ENCODE results near the gene RBM33. TPM values are rescaled to one million over a fixed set of nuclear protein-coding genes. Genes with fewer than 3 reads are reported as not detected.

Gene RBM33
- total and polyA plus RNA-seq, 10 of the 15 experiments (the other 5 are each of a cell fraction or from before 2014, with no cell fraction given), result 4.7 to 67.2 (median 24.3) TPM

DNA sequence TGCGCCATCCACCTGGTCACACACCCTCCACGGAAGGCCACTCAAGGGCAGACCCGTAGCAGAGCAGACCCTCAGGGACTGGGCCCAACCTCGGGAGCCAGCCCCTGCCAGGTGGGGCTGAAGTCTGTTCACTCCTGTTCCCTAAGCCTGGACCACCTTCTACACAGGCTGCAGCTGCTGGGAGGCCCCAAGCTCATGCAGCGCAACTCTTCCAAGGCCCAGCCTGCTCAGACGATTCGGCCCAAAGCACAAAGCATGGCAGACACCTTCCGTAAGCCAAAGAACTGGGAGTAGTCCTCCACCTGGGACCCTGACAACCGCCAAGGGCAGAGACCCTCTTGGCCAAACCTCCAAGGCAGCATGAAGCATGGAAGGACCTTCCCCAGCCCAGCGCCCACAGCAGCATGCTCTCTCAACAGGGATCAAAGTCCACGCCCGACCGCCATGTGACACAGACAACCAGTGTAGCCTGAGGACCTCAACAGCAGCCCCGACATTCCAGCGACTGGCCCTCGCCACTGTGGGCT lies 156.3 kb downstream of the RBM33 start:
- RAD21 ChIA-PET (ENCODE audit: unreplicated experiment), result no interaction called here
- FAIRE-seq, result no peak
- intact Hi-C loops (cut with micrococcal nuclease; ENCODE audit: unreplicated experiment) (no loop called here), in situ Hi-C loops (cut with MboI) (loop anchor here (25.0 kb wide), 1 partner anchor 1461 kb away; no protein-coding TSS in a partner anchor)
- BruUV-seq (replicated peaks), result no TSS peak
- Histone ChIP-seq H3K9me3 (replicated peaks; ENCODE audit: control insufficient read depth, insufficient read depth, low read length) (no peaks in the 10 kb centered on the region), H3K27me3 (replicated peaks in 1 of 2; ENCODE audit: control insufficient read depth in 2 of 2, insufficient read depth in 2 of 2, low read length in 1 of 2) (peaks cover 6 to 7% of the 10 kb centered on the region in 2 experiments), H4K20me1 (ENCODE audit: control insufficient read depth, insufficient read depth) (no peaks in the 10 kb centered on the region), H3K36me3 (ENCODE audit: control insufficient read depth in 2 of 2, insufficient read depth in 2 of 2, low read length in 1 of 2) (no peaks in the 10 kb centered on the region), H3K4me1 (ENCODE audit: control insufficient read depth, insufficient read depth, low read length) (no peaks in the 10 kb centered on the region), H3K27ac (ENCODE audit: control insufficient read depth, insufficient read depth) (no peak overlapping the region), H2AFZ (ENCODE audit: control insufficient read depth, low read depth, low read length) (no peak overlapping the region), H3K4me3 (no peak overlapping the region), H3K79me2 (ENCODE audit: control insufficient read depth, insufficient read depth, low read length) (no peaks in the 10 kb centered on the region), H3K4me2 (ENCODE audit: control insufficient read depth, insufficient read depth) (no peak overlapping the region), H3K9ac (ENCODE audit: control insufficient read depth, insufficient read depth, low read length) (no peak overlapping the region)
- no peak for ATAC-seq
- TF ChIP-seq RCOR1 (conservative IDR thresholded peaks at IDR 0.05; ENCODE audit: low read depth, low read length), result no peak
- TF ChIP-seq, protein P1, sequence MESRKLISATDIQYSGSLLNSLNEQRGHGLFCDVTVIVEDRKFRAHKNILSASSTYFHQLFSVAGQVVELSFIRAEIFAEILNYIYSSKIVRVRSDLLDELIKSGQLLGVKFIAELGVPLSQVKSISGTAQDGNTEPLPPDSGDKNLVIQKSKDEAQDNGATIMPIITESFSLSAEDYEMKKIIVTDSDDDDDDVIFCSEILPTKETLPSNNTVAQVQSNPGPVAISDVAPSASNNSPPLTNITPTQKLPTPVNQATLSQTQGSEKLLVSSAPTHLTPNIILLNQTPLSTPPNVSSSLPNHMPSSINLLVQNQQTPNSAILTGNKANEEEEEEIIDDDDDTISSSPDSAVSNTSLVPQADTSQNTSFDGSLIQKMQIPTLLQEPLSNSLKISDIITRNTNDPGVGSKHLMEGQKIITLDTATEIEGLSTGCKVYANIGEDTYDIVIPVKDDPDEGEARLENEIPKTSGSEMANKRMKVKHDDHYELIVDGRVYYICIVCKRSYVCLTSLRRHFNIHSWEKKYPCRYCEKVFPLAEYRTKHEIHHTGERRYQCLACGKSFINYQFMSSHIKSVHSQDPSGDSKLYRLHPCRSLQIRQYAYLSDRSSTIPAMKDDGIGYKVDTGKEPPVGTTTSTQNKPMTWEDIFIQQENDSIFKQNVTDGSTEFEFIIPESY (IDR thresholded peaks at IDR 0.05), result no peak
- TF ChIP-seq NBN (IDR thresholded peaks at IDR 0.05), result no peak
- no peak for TF ChIP-seq JUNB (IDR thresholded peaks at IDR 0.05)
- TF ChIP-seq SUZ12 (IDR thresholded peaks at IDR 0.05; ENCODE audit: unreplicated experiment), result no peak
- TF ChIP-seq ZNF622 (IDR thresholded peaks at IDR 0.05), result no peak
- no peak for TF ChIP-seq KAT2A (conservative IDR thresholded peaks at IDR 0.05; ENCODE audit: control insufficient read depth, low read depth, low read length)
- no peak for TF ChIP-seq MEF2A (IDR thresholded peaks at IDR 0.05; ENCODE audit: insufficient read depth, low read depth, low read length)
- no peak for TF ChIP-seq NFYA (IDR thresholded peaks at IDR 0.05; ENCODE audit: borderline replicate concordance, low read depth, low read length)
- TF ChIP-seq IRF4 (IDR thresholded peaks at IDR 0.05; ENCODE audit: low read depth, low read length), result no peak
- no peak for TF ChIP-seq POLR2AphosphoS2 (IDR thresholded peaks at IDR 0.05; ENCODE audit: low read depth, low read length)
- no peak for TF ChIP-seq POU2F2 (IDR thresholded peaks at IDR 0.05; ENCODE audit: borderline replicate concordance, low read depth, low read length)
- no peak for TF ChIP-seq PAX5 (IDR thresholded peaks at IDR 0.05; ENCODE audit: borderline replicate concordance, low read depth, low read length)
- TF ChIP-seq PRDM15 (CRISPR knock-in tag; IDR thresholded peaks at IDR 0.05), result no peak
- TF ChIP-seq CHD1 (IDR thresholded peaks at IDR 0.05; ENCODE audit: low read depth, low read length), result no peak
- no peak for TF ChIP-seq FOS (IDR thresholded peaks at IDR 0.05; ENCODE audit: borderline replicate concordance, extremely low read depth, insufficient read length)
- no peak for TF ChIP-seq STAT3 (IDR thresholded peaks at IDR 0.05; ENCODE audit: low read depth, low read length)
- TF ChIP-seq FOXM1 (IDR thresholded peaks at IDR 0.05; ENCODE audit: low read depth, low read length), result no peak
- TF ChIP-seq, protein P2, sequence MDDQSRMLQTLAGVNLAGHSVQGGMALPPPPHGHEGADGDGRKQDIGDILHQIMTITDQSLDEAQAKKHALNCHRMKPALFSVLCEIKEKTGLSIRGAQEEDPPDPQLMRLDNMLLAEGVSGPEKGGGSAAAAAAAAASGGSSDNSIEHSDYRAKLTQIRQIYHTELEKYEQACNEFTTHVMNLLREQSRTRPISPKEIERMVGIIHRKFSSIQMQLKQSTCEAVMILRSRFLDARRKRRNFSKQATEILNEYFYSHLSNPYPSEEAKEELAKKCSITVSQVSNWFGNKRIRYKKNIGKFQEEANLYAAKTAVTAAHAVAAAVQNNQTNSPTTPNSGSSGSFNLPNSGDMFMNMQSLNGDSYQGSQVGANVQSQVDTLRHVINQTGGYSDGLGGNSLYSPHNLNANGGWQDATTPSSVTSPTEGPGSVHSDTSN (IDR thresholded peaks at IDR 0.05; ENCODE audit: insufficient replicate concordance, low read depth, low read length), result no peak
- CTCF ChIA-PET, result no interaction called here
- SMC1A ChIA-PET (ENCODE audit: uncharacterized antibody, unreplicated experiment), result no interaction called here
- POLR2A ChIA-PET, result no interaction called here
- WGBS (ENCODE audit: insufficient coverage, insufficient replicate concordance, low lambda C conversion rate, missing lambda C conversion rate), result 58% methylated on average over 16 of the region's 16 CpGs
- DNase-seq (ENCODE audit: low read depth, low spot score), result no peak
